DMS79 treated with DMSO at 0.1 percent for 48 hours (cell line): ENCODE results near the gene GPR39.
A peak's percentile ranks its signal among the peaks of the same experiment; 100 is the strongest.

Source experiments
- DNase-seq: peaks from one replicate; lab custom pipeline; 2025; lab: John Stamatoyannopoulos, UW

Gene GPR39

GRCh38 chr2:132566379-132566778 lies 149.8 kb downstream of the GPR39 start:
- DNase-seq = no peak

- DNase-seq = no peak
Observed at GRCh38 chr2:132567682-132568081, 151.1 kb downstream of the GPR39 start.

- DNase-seq = no peak
Observed at GRCh38 chr2:132568656-132569055, 152.1 kb downstream of the GPR39 start.

GRCh38 chr2:132573444-132574007 lies 156.9 kb downstream of the GPR39 start:
- DNase-seq = no peak

DNA sequence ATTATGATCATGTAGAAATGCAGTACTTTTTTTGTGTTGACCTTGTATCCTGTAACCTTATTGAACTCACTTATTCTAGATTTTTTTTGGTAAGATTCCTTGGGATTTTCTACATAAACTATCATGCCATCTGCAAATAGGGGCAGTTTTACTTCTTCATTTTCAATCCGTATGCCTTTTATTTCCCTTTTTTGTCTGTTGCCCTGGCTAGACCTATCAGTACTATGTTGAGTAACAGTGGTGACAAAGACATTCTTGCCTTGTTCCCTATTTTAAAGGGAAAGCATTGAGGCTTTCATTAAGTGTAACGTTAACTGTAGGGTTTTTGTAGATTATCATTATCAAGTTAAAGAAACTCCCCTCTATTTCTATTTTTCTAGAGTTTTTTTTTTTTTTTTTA lies 161.1 kb downstream of the GPR39 start:
- DNase-seq = no peak

GRCh38 chr2:132581591-132581990 lies 165.0 kb downstream of the GPR39 start:
- no peak for DNase-seq

DNA sequence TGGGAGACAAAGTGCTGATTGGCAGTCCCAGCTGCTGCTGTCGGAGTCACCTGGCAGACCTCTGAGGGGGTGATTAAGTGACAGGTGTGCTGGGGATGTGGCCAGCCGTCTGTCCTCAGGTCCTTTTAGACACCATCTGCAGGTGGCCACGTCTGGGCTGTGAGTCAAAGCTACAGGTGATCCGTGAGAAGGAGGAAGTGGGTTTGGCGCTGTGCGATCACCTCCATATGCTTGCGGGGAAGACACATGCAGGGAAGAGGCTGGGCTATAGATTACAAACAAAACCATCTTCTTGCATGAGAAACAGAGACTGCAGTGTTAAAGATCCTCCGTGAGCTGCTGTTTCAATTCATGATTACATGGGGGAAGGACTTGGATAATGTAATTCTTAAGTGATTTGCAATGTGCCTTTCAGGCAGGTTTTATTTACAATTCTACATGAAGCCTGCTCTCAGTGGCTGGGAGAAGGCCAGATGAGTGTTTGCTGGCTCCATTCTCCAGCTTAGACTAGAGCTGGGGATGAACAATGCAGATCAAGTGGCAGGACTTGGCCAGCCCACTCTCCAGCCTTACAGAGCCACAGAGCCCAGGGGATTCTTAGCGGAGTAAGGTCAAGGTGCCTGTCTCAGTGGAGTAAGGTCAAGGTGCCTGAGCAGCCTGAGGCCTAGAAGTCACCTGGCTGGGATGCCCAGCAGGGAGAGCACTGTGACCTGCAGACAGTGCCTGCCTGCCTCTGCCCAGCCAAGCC lies 165.6 kb downstream of the GPR39 start:
- DNase-seq = peak; percentile 96

DNA sequence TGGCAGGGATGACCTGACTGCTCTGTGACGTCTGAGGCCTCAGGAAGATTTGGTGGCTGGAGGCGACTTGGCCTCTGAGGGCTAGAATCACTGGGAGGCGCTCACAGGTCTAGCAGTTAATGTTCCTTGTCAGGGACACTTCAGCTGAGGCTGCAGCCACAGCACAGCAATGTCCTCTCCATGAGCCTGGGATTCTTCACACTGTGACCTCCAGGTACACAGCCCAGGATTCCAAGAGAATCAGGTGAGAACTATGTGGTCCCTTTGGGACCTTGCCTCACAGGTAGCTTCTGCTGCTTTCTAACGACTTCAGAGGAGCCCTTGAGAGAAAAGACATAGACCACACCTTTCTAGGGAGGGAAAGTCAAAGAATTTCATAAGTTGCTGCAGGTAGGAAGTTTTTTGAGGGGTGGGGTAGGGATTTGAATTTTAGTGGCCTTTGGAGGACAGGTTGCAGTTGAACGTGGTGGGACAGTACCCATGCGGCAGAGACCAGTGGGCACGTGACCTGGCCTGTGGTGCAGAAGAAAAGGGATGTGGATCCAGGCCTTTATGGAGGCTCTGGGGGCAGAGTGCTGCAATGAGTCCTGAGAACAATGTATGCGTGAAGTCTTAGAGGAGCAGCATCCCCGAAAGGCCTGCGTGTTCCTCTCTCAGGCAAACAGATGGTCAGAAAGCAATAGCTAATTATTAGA lies 167.2 kb downstream of the GPR39 start:
- DNase-seq = peak; percentile 24

DNA sequence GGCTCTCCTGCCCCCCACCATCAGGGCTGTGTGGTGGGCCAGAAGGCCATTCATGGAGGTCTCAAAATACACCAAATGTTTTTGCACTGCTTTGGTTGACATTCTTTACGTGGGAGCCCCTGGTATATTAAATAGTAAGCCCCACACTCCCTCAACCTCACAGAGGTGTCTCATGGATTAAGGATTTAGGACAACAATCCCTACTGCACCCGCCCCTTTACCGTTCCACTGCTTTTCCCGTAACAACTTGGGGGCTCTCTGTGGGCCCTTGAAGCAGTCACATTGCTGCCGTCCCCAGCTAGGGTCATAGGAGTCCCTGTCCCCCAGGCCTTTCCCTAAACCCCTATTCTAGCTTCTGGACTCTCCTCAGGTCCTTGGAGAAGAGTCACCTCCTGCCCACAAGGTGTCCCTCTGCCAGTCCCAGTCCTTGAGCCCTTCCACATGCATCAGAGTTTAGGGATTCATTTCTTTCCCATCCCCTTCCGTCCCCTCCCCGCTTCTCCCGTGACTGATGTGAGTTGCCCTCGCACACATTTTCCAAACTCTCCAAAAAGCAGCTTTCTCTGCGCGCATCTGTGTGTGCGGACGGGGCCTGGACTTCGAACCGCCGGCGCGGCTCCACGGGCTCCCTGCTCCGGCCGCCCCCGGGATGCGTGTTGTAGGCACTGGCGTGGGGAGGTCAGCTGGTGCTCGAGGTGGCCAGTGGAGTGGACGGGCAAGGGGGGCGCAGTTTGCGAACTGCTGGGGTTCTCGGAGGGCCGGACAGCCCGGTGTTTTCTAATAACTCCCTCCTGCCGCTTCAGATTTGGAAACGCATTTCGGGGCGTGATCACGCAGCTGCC lies 168.6 kb downstream of the GPR39 start:
- DNase-seq = no peak

GRCh38 chr2:132586101-132586511 lies 169.5 kb downstream of the GPR39 start:
- DNase-seq = no peak

- DNase-seq = no peak
Observed at GRCh38 chr2:132586835-132587234, 170.2 kb downstream of the GPR39 start.

DNA sequence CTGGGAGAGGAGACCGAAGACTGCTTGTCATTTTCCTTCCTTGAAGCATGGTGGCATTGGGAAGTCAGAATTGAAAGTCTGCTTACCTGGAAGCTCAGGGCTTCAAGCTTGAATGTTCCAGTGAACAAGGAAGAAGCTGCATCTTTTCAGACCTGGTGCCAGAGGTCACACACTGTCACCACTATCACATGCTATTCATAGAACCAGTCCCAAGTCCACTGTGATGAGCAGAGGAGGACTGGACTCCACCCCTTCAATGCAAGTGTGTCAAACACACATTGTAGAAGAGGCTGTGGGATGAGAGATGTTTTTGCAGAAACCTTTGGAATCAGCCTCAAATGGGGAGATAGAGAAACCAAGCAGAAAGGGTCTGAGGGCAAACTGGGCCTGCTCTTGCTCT lies 172.0 kb downstream of the GPR39 start:
- DNase-seq = no peak

- DNase-seq = peak; percentile 93
Observed at GRCh38 chr2:132589111-132589830, 172.7 kb downstream of the GPR39 start.

DNA sequence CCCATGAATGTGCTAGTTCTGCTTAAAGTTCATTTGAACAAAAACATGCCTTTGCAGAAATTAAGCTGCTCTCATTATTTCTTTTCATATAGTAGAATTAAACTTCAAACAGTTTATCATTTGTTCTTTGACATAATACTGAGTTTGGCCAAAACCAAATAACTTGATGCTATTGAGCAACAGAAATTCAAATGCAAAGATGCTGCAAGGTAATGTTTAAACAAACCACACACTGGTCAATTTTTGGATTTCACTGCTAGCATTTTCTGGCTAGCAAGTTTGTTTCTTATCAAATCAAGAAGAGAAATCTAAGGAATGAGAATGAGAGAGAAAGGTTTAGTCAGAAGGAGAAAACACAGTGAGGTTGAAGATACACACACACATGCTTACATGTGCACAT lies 173.4 kb downstream of the GPR39 start:
- DNase-seq = no peak

DNA sequence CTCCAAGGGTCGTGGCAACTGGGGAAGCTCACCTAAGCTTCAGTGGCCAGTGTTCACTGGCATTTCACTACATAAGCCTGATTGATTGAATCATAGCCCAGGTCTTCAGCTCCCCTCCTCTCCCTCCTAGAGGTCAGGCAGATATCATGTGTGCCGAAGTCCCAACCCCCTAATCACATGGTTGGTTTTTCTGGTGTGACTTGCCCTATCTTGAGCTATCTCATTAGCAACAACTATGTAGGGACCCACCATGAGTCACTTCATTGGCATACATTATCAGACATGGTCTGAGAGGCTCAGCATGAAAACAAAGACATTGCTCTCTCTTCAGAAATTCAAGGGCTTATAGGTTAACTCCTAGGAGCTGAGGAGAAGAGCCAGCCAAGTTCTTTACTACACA lies 176.6 kb downstream of the GPR39 start:
- DNase-seq = no peak

DNA sequence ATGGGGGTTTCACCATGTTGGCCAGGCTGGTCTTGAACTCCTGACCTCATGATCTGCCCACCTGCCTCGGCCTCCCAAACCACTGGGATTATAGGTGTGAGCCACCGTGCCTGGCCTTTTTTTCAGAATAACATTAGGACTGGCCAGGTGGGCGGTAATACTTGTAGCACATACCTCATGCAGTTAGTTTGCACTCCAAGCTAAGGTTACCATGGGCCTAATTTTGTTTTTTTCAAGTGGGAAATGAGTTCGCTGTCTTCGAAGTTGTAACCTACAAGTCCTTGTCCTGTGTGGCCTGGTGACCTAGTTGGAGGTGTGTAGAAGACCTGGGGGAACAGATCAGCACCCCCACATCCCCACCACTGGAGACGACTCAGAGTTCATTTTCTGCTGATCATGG lies 178.6 kb downstream of the GPR39 start:
- no peak for DNase-seq

DNA sequence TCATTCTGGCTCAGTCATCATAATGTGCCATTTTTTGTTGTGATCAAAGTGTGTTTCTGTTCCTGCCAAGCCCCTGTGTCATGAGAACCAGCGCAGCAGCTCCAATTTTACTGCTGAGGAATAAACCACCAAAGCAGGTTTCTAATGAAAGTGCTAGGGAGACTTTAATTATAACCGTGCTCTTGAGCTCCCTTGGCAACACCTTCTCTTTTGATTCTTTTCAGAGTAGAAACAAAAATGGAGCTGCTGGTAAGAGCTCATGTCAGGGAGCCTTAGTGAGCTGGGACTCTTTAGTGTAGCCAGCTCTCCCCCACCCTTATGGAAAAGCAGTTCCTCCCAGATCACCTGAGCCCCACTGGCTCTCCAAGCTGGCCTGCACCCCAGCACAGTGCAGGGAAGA lies 179.1 kb downstream of the GPR39 start:
- no peak for DNase-seq

DNA sequence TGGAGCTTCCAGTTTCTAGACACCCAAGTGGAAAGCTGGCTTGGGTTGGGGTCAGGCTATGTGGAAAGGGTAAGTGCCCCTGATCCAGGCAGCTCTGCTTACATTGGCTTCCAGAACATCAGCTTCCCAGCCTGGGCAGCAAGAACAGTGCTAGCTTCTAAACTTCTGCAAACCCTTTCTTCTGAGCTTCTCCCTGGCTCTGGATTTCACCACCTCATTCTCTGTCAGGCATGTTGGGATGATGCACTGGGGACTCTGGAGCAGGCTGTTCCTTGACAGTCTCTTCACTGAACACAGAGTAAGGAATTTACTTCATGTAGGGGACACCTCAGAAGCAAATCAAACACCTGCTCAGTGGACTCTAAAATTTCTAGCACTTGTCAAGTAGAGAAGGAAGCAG lies 180.6 kb downstream of the GPR39 start:
- DNase-seq = no peak

GRCh38 chr2:132597831-132598230 lies 181.2 kb downstream of the GPR39 start:
- DNase-seq = no peak

- DNase-seq = no peak
Observed at GRCh38 chr2:132598536-132598935, 181.9 kb downstream of the GPR39 start.

- no peak for DNase-seq
Observed at GRCh38 chr2:132599556-132599955, 183.0 kb downstream of the GPR39 start.

DNA sequence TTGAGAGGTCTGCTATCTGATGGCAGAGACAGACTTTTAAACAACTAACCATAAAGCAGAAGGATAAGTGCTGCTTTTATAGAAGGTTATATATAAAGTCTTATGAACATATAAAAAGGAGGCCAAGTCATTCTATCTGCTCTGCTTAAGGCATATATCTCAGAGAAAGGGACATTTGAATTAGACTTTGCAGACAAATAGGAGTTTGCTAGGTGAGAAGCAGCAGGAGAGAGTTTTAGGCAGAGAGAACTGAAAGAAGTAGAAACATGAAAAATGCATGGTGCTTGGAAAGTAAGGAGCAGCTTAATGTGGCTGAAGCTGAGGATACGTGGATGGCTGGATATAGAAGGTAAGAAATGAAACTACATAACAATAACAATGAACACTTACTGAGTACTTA lies 188.0 kb downstream of the GPR39 start:
- no peak for DNase-seq
